A549 (cell line): ENCODE results near the gene DYRK2.

Experiments
- CEBPB ChIP-seq, 2 experiments: fragments of >200 bp in 1 of 2; sonication (Bioruptor Twin) in 1 of 2; formaldehyde crosslinking in 1 of 2; IDR thresholded peaks; 2 replicates each; pipeline ENCODE4 v1.6.1; 2012 to 2016
- CHD2 ChIP-seq: fragments of 150-350 bp; IDR thresholded peaks from 2 replicates; pipeline ENCODE4 v1.6.1; 2014; ENCODE audit warnings: low read length; ENCODE audit not compliant: partially characterized antibody
- POLR2A ChIP-seq: IDR thresholded peaks from 2 replicates; pipeline ENCODE4 v1.6.1; 2012; ENCODE audit warnings: mild to moderate bottlenecking, low read length
- TF ChIP-seq, protein P1 (sequence below): fragments of >200 bp; sonication (Bioruptor Twin); formaldehyde crosslinking; IDR thresholded peaks from 3 replicates; pipeline ENCODE4 v1.5.1; 2016
- TF ChIP-seq, protein P2 (sequence below): fragments of 200-600 bp; sonication (generic); IDR thresholded peaks from 2 replicates; pipeline ENCODE4 v1.6.1; 2016; ENCODE audit warnings: antibody characterized with exemption, mild to moderate bottlenecking, moderate library complexity

DNA sequence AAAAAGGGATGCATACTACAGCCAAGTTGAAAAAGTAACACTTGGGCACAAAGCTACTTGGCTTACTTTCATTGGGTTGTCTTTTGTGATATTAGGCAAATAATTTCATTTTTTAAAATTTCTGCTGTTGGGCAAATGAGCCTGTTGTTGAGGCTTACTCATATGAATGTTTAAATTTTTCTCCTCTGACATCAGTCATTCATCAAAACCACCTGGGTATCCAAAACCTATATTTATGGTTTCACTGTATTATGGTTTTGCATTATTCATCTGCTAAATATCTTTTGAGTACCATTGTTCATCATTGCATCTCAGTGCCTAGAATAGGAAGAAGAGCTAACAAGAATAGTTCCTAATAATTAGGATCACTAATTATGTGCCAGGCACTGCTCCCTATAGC lies 28.1 kb downstream of the DYRK2 start:
- TF ChIP-seq, protein P1, sequence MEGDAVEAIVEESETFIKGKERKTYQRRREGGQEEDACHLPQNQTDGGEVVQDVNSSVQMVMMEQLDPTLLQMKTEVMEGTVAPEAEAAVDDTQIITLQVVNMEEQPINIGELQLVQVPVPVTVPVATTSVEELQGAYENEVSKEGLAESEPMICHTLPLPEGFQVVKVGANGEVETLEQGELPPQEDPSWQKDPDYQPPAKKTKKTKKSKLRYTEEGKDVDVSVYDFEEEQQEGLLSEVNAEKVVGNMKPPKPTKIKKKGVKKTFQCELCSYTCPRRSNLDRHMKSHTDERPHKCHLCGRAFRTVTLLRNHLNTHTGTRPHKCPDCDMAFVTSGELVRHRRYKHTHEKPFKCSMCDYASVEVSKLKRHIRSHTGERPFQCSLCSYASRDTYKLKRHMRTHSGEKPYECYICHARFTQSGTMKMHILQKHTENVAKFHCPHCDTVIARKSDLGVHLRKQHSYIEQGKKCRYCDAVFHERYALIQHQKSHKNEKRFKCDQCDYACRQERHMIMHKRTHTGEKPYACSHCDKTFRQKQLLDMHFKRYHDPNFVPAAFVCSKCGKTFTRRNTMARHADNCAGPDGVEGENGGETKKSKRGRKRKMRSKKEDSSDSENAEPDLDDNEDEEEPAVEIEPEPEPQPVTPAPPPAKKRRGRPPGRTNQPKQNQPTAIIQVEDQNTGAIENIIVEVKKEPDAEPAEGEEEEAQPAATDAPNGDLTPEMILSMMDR: no peak
- TF ChIP-seq, protein P2, sequence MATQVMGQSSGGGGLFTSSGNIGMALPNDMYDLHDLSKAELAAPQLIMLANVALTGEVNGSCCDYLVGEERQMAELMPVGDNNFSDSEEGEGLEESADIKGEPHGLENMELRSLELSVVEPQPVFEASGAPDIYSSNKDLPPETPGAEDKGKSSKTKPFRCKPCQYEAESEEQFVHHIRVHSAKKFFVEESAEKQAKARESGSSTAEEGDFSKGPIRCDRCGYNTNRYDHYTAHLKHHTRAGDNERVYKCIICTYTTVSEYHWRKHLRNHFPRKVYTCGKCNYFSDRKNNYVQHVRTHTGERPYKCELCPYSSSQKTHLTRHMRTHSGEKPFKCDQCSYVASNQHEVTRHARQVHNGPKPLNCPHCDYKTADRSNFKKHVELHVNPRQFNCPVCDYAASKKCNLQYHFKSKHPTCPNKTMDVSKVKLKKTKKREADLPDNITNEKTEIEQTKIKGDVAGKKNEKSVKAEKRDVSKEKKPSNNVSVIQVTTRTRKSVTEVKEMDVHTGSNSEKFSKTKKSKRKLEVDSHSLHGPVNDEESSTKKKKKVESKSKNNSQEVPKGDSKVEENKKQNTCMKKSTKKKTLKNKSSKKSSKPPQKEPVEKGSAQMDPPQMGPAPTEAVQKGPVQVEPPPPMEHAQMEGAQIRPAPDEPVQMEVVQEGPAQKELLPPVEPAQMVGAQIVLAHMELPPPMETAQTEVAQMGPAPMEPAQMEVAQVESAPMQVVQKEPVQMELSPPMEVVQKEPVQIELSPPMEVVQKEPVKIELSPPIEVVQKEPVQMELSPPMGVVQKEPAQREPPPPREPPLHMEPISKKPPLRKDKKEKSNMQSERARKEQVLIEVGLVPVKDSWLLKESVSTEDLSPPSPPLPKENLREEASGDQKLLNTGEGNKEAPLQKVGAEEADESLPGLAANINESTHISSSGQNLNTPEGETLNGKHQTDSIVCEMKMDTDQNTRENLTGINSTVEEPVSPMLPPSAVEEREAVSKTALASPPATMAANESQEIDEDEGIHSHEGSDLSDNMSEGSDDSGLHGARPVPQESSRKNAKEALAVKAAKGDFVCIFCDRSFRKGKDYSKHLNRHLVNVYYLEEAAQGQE: no peak
- TF ChIP-seq CEBPB (IDR thresholded peaks at IDR 0.05) (no peak), POLR2A (no peak), CHD2 (no peak)
